ENCODE results near the gene TBCB.

TBCB gene

GRCh38 chr19:36090910-36091695, 24.2 kb upstream of the TBCB start:
- no peak overlapping the region for H3K4me3 ChIP-seq (ENCODE audit: insufficient read depth, low read length, poor library complexity, severe bottlenecking)
- H3K27ac ChIP-seq (ENCODE audit: low read depth, low read length): no peak overlapping the region
- no peaks in the 10 kb centered on the region for H4K20me1 ChIP-seq (ENCODE audit: low read depth, low read length)
- TF ChIP-seq, protein P1, sequence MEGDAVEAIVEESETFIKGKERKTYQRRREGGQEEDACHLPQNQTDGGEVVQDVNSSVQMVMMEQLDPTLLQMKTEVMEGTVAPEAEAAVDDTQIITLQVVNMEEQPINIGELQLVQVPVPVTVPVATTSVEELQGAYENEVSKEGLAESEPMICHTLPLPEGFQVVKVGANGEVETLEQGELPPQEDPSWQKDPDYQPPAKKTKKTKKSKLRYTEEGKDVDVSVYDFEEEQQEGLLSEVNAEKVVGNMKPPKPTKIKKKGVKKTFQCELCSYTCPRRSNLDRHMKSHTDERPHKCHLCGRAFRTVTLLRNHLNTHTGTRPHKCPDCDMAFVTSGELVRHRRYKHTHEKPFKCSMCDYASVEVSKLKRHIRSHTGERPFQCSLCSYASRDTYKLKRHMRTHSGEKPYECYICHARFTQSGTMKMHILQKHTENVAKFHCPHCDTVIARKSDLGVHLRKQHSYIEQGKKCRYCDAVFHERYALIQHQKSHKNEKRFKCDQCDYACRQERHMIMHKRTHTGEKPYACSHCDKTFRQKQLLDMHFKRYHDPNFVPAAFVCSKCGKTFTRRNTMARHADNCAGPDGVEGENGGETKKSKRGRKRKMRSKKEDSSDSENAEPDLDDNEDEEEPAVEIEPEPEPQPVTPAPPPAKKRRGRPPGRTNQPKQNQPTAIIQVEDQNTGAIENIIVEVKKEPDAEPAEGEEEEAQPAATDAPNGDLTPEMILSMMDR (IDR thresholded peaks at IDR 0.05; ENCODE audit: insufficient read depth, low read length, poor library complexity, severe bottlenecking): no peak
- no peak for TF ChIP-seq EZH2phosphoT487 (conservative IDR thresholded peaks at IDR 0.05; ENCODE audit: low read length)
- no peaks in the 10 kb centered on the region for H3F3A ChIP-seq (ENCODE audit: insufficient read depth)
- H3K9ac ChIP-seq (ENCODE audit: low read length): no peak overlapping the region
- H3K36me3 ChIP-seq (ENCODE audit: low read length): peaks cover 3% of the 10 kb centered on the region; the same call in 1 of the 2 replicates
- H3K9me2 ChIP-seq (replicated peaks; ENCODE audit: insufficient read depth, low read length): no peaks in the 10 kb centered on the region
- no peaks in the 10 kb centered on the region for H3K9me3 ChIP-seq (ENCODE audit: insufficient read depth, low read length)
- no peaks in the 10 kb centered on the region for H3K79me2 ChIP-seq (ENCODE audit: insufficient read depth, low read length)
- H2AFZ ChIP-seq (ENCODE audit: low read depth, low read length, severe bottlenecking): no peak overlapping the region
- no peak overlapping the region for H3K4me2 ChIP-seq (ENCODE audit: low read depth, low read length, poor library complexity, severe bottlenecking)
- H3K27me3 ChIP-seq (ENCODE audit: low read length): no peaks in the 10 kb centered on the region

DNA sequence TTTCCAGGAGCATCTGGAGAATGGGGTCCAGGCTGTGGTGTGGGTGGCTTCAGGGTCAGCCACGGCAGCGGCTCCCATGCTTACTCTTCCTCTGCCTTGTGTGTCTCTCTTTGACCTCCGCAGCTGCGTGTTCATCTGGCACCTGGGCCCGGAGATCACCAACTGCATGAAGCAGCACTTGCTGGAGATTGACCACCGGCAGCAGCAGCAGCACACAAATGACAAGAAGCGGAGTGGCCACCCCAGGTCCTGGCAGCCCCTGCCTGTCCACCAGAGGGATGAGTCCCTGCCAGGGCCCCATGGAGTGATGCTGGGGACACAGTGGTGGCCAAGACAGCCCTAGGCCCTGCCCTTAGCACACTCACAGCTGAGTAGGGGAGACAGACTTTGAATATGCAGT, 22.7 kb upstream of the TBCB start:
- H3K27me3 ChIP-seq (ENCODE audit: low read length): no peaks in the 10 kb centered on the region
- H3F3A ChIP-seq (ENCODE audit: insufficient read depth): no peaks in the 10 kb centered on the region
- no peaks in the 10 kb centered on the region; the same call in 1 of the 2 replicates for H3K36me3 ChIP-seq (ENCODE audit: low read length)
- H3K27ac ChIP-seq (ENCODE audit: low read depth, low read length): no peak overlapping the region
- H3K9ac ChIP-seq (ENCODE audit: low read length): no peak overlapping the region
- no peak overlapping the region for H2AFZ ChIP-seq (ENCODE audit: low read depth, low read length, severe bottlenecking)
- no peak overlapping the region for H3K4me3 ChIP-seq (ENCODE audit: insufficient read depth, low read length, poor library complexity, severe bottlenecking)
- no peaks in the 10 kb centered on the region for H3K79me2 ChIP-seq (ENCODE audit: insufficient read depth, low read length)
- H3K9me3 ChIP-seq (ENCODE audit: insufficient read depth, low read length): no peaks in the 10 kb centered on the region
- H4K20me1 ChIP-seq (ENCODE audit: low read depth, low read length): no peaks in the 10 kb centered on the region
- H3K4me2 ChIP-seq (ENCODE audit: low read depth, low read length, poor library complexity, severe bottlenecking): no peak overlapping the region
- TF ChIP-seq, protein P1 (IDR thresholded peaks at IDR 0.05; ENCODE audit: insufficient read depth, low read length, poor library complexity, severe bottlenecking): no peak
- H3K9me2 ChIP-seq (replicated peaks; ENCODE audit: insufficient read depth, low read length): no peaks in the 10 kb centered on the region

DNA sequence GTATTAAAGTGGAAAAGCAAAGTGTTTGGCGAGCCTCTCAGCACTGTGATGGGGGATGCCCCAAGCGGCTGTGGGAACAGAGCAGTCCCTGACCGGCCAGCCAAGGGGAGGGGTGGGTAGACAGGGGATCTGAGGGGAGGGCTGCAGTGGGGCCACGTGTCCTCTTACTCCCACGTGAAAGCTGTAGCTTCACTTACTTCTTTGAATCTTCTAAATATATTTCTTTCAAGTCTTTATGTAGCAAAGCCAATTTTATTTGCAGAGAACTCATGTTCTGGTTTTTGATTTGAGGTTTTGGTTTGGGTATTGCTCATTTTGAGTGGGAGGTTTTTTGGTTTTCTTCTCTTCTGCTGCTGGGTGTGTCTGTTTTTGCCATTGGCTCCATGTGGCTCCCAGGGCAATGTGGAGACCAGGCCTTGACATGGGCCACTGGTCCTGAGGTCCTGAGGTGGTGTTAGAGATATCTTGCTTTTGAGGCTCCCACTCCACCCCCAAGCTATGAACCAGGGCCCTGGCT, 22.1 kb upstream of the TBCB start:
- Histone ChIP-seq H4K20me1 (ENCODE audit: low read depth, low read length) (no peaks in the 10 kb centered on the region), H3K79me2 (ENCODE audit: insufficient read depth, low read length) (no peaks in the 10 kb centered on the region), H3K36me3 (ENCODE audit: low read length) (no peaks in the 10 kb centered on the region; the same call in 1 of the 2 replicates), H3K27ac (ENCODE audit: low read depth, low read length) (no peak overlapping the region), H3K4me2 (ENCODE audit: low read depth, low read length, poor library complexity, severe bottlenecking) (no peak overlapping the region), H2AFZ (ENCODE audit: low read depth, low read length, severe bottlenecking) (no peak overlapping the region), H3F3A (ENCODE audit: insufficient read depth) (no peaks in the 10 kb centered on the region), H3K27me3 (ENCODE audit: low read length) (no peaks in the 10 kb centered on the region), H3K9ac (ENCODE audit: low read length) (no peak overlapping the region), H3K9me3 (ENCODE audit: insufficient read depth, low read length) (no peaks in the 10 kb centered on the region), H3K9me2 (replicated peaks; ENCODE audit: insufficient read depth, low read length) (no peaks in the 10 kb centered on the region), H3K4me3 (ENCODE audit: insufficient read depth, low read length, poor library complexity, severe bottlenecking) (no peak overlapping the region)
- TF ChIP-seq, protein P1 (IDR thresholded peaks at IDR 0.05; ENCODE audit: insufficient read depth, low read length, poor library complexity, severe bottlenecking): no peak
- no peak for TF ChIP-seq EZH2phosphoT487 (conservative IDR thresholded peaks at IDR 0.05; ENCODE audit: low read length)

All from SU-DHL-6 (cell line).